Testis (tissue), 2 donors: ENCODE results near the gene KCNH4.

Source experiments
- POLR2A ChIP-seq: fragments of 450-650 bp; IDR thresholded peaks from one replicate; pipeline ENCODE4 v1.6.1; 2017; ENCODE audit warnings: antibody characterized with exemption, mild to moderate bottlenecking, moderate library complexity
- TF ChIP-seq, protein P1 (sequence below), 3 experiments: fragments of 450-650 bp in 2 of 3; fragments of 200-600 bp in 1 of 3; sonication (generic) in 1 of 3; IDR thresholded peaks; one replicate each; pipeline ENCODE4 v1.5.1; 2016 to 2019; ENCODE audit warnings: antibody characterized with exemption in 3 of 3, mild to moderate bottlenecking in 2 of 3, moderate library complexity in 1 of 3

DNA sequence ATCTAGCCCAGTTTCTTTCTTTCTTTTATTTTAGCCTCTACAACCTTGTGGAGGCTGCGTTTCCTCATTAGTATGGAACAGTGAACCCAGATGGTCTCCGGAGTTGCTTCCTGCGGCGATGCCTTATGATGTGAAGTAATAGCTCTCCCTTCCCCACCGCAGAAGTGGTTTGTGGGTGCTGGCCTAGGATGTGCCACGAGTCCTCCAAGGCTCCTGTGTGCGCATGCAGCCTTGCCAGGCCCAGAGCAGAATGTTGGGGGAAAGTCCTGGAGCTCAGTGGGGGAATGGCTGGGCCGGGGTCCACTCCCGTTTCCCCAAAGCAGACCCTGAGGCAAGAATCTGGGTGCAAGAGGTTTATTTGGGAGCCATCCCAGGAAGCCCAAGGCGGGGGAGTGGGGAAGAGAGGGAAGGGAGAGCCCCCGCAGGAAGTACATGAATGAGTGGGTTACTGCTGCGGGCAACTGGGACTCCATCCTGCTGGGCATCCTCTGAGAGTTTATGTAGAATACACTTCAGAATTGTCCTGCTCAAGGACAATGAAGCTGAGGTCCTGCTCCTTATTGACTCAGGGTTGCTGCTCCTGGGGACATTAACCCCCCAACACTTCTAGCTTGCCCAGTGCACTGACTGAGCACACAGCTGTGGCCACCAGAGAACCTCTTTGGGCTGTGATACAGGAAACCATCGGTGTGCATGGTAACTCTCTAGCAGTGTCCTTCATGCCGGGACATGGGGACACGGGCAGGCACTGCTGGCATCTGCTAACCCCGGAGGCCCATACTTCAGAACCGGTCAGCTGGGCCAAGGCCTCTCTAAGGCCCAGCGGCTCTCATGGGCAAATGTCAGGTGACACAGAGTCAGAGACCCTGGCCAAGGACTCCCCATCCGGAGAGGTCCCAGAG lies 8.1 kb upstream of the KCNH4 start:
- TF ChIP-seq, protein P1, sequence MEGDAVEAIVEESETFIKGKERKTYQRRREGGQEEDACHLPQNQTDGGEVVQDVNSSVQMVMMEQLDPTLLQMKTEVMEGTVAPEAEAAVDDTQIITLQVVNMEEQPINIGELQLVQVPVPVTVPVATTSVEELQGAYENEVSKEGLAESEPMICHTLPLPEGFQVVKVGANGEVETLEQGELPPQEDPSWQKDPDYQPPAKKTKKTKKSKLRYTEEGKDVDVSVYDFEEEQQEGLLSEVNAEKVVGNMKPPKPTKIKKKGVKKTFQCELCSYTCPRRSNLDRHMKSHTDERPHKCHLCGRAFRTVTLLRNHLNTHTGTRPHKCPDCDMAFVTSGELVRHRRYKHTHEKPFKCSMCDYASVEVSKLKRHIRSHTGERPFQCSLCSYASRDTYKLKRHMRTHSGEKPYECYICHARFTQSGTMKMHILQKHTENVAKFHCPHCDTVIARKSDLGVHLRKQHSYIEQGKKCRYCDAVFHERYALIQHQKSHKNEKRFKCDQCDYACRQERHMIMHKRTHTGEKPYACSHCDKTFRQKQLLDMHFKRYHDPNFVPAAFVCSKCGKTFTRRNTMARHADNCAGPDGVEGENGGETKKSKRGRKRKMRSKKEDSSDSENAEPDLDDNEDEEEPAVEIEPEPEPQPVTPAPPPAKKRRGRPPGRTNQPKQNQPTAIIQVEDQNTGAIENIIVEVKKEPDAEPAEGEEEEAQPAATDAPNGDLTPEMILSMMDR (IDR thresholded peaks at IDR 0.05) = no peak
- TF ChIP-seq POLR2A = no peak
